Measurements from ENCODE around the gene RNH1. TPM values are rescaled to one million over a fixed set of nuclear protein-coding genes. Genes with fewer than 3 reads are reported as not detected.

Gene RNH1
- total and polyA plus RNA-seq, 2 of the 8 experiments (the other 6 are each of a cell fraction or from before 2014, with no cell fraction given), result 48.7 to 49.8 TPM

DNA sequence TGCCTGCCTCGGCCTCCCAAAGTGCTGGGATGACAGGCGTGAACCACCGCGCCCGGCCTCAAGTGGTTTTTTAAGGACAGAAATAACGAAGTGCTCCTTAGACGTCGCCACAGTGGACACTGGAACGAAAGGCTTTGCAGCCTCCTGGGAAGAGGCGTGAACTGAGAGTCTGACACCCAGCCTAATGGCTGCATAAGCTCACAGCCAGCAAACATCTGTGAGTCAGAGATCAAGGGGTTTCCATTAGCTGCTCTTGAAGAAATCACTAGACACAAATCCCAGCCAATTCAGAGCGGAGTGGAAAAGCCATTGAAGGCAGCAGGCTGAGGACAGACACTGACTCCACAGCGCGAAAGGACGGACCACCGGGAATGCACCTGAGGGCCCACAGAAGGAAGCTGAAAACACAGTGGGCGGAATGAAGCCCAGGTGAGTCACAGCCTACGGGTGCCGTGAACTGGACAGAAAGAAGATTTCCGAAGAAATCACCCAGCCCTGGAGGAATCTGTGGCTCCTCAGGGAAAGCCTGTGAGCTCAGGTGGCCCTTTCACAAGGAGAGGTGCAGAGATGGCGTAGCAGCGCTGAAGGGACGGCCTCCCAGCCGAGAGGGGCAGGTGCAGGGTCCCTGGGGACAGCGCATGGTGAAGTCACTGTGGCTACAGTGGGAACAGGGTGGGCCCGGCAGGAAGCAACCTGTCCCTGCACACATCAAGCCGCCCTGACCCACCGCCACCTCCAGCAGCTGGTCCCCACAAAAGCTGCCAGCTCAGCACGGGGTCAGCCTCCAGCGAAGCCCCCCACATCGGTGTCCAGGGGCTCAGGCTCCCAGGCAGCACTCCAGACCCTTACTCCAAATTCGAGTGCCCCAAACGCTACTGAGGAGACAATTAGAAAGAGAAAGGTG is 41.9 kb upstream of the RNH1 start:
- no peak overlapping the region for H3K56ac ChIP-seq (replicated peaks; ENCODE audit: insufficient read length, low read depth, low read length)
- H2BK20ac ChIP-seq (ENCODE audit: low read length), result no peak overlapping the region
- H4K8ac ChIP-seq (ENCODE audit: extremely low read depth, insufficient read depth, low read length), result no peak overlapping the region; the same call in 1 of the 2 replicates
- H3K4me2 ChIP-seq (ENCODE audit: insufficient read depth in 1 of 2, low read depth in 2 of 2, low read length in 2 of 2), result no peak overlapping the region
- no peak overlapping the region for H3K18ac ChIP-seq (ENCODE audit: extremely low read depth, low read length)
- no peak overlapping the region for H4K91ac ChIP-seq (replicated peaks; ENCODE audit: insufficient read length, low read length)
- no peak overlapping the region for H2BK120ac ChIP-seq (replicated peaks; ENCODE audit: low read depth, low read length)
- H2BK15ac ChIP-seq (ENCODE audit: low read length), result no peak overlapping the region
- H2BK12ac ChIP-seq (ENCODE audit: low read depth, low read length), result 0 out of 2 replicates have a peak overlapping the region, but pooled peaks have one; percentile 39
- no peak for DNase-seq (ENCODE audit: low read depth in 1 of 2, low spot score in 2 of 2)
- no peak overlapping the region for H2BK5ac ChIP-seq (ENCODE audit: low read depth, low read length)
- H3K36me3 ChIP-seq (ENCODE audit: control insufficient read depth in 2 of 4, insufficient read depth in 4 of 4, low read length in 3 of 4), result no peaks in the 10 kb centered on the region
- POLR2A ChIA-PET (ENCODE audit: partially characterized antibody), result interaction anchor here (0.6 to 1.2 kb wide), 3 partner anchors 11 to 177 kb away, joined by 3 read pairs; no protein-coding TSS in a partner anchor
- H3K4ac ChIP-seq (replicated peaks; ENCODE audit: insufficient read length, low read depth, low read length), result no peak overlapping the region
- 92% methylated on average over 32 of the region's 32 CpGs; no CpG with 5 or more reads in 1 of the 2 experiments for WGBS, 2 experiments (ENCODE audit: extremely low coverage in 1 of 2, insufficient coverage in 1 of 2, insufficient read length in 1 of 2, insufficient replicate concordance in 2 of 2, low coverage in 1 of 2, low lambda C conversion rate in 2 of 2, missing lambda C conversion rate in 1 of 2)
- no peak overlapping the region for H3K14ac ChIP-seq (ENCODE audit: insufficient read length)
- H3K4me1 ChIP-seq (replicated peaks in 1 of 4; ENCODE audit: control insufficient read depth in 3 of 4, insufficient read depth in 4 of 4, low read length in 3 of 4), result no peaks in the 10 kb centered on the region; a peak in 2 of 7 replicates
- H3K27ac ChIP-seq (ENCODE audit: low read depth, low read length), result no peak overlapping the region
- H3K23me2 ChIP-seq (ENCODE audit: low read depth, low read length), result no peaks in the 10 kb centered on the region
- H3K27me3 ChIP-seq (replicated peaks in 1 of 4; ENCODE audit: control insufficient read depth in 3 of 4, extremely low read depth in 1 of 4, insufficient read depth in 3 of 4, low read length in 3 of 4), result no peaks in the 10 kb centered on the region
- no peak overlapping the region for H3K9ac ChIP-seq (replicated peaks in 1 of 4; ENCODE audit: extremely low read depth in 1 of 4, low read depth in 3 of 4, low read length in 3 of 4)
- FAIRE-seq, result no peak
- no peak overlapping the region for H2AK5ac ChIP-seq (ENCODE audit: low read depth, low read length)
- no peaks in the 10 kb centered on the region for H3K9me3 ChIP-seq (ENCODE audit: insufficient read depth in 2 of 2, low read depth in 1 of 2, low read length in 1 of 2)
- no peaks in the 10 kb centered on the region for H4K20me1 ChIP-seq (replicated peaks in 1 of 2; ENCODE audit: control insufficient read depth in 1 of 2, insufficient read depth in 2 of 2, low read length in 2 of 2)
- no peak overlapping the region for H3K23ac ChIP-seq (ENCODE audit: insufficient read length)
- H3K4me3 ChIP-seq (ENCODE audit: extremely low read depth in 1 of 4, insufficient read depth in 2 of 4, low read depth in 3 of 4, low read length in 4 of 4), result no peak overlapping the region
- CTCF ChIA-PET (ENCODE audit: partially characterized antibody), result interaction anchor here (1.0 to 2.2 kb wide), 2 partner anchors 11 to 55 kb away, joined by 3 to 5 read pairs; no protein-coding TSS in a partner anchor
- no peaks in the 10 kb centered on the region for H3K79me1 ChIP-seq (ENCODE audit: low read depth, low read length)
- H2AFZ ChIP-seq (ENCODE audit: low read length), result no peak overlapping the region
- no peak overlapping the region for H4K5ac ChIP-seq (ENCODE audit: insufficient read length, low read depth, low read length)
- H3K79me2 ChIP-seq (ENCODE audit: control insufficient read depth in 1 of 2, insufficient read depth in 2 of 2, low read length in 2 of 2), result no peaks in the 10 kb centered on the region
- TF ChIP-seq YY1 (IDR thresholded peaks at IDR 0.05; ENCODE audit: low read depth, low read length), result no peak
- TF ChIP-seq TBP (IDR thresholded peaks at IDR 0.05; ENCODE audit: low read depth, low read length), result no peak
- TF ChIP-seq SAP30 (IDR thresholded peaks at IDR 0.05; ENCODE audit: insufficient read depth, insufficient replicate concordance, low read length), result no peak
- no peak for TF ChIP-seq NRF1 (IDR thresholded peaks at IDR 0.05; ENCODE audit: low read depth, low read length)
- no peak for TF ChIP-seq RFX5 (IDR thresholded peaks at IDR 0.05; ENCODE audit: borderline replicate concordance, low read depth, low read length)
- no peak for TF ChIP-seq JUND (IDR thresholded peaks at IDR 0.05; ENCODE audit: low read length)
- TF ChIP-seq CTBP2 (IDR thresholded peaks at IDR 0.05; ENCODE audit: borderline replicate concordance, insufficient read depth, insufficient read length, low read length), result no peak
- TF ChIP-seq EP300 (IDR thresholded peaks at IDR 0.05; ENCODE audit: borderline replicate concordance in 1 of 2, low read depth in 2 of 2, low read length in 2 of 2), result no peak
- no peak for TF ChIP-seq RXRA (IDR thresholded peaks at IDR 0.05; ENCODE audit: insufficient read depth, low read depth, low read length)
- no peak for TF ChIP-seq KDM4A (IDR thresholded peaks at IDR 0.05; ENCODE audit: low read depth, low read length, severe bottlenecking)
- TF ChIP-seq, protein P1, sequence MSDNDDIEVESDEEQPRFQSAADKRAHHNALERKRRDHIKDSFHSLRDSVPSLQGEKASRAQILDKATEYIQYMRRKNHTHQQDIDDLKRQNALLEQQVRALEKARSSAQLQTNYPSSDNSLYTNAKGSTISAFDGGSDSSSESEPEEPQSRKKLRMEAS (IDR thresholded peaks at IDR 0.05), result no peak

Data from H1 (cell line).